SU-DHL-6 (cell line): ENCODE results near the gene DNMT3A.

ENCODE experiments used
- CTCF ChIP-seq: fragments of 200-600 bp; sonication (generic); IDR thresholded peaks from one replicate; pipeline ENCODE4 v1.5.1; 2017; ENCODE audit warnings: antibody characterized with exemption, mild to moderate bottlenecking, low read length, moderate library complexity; ENCODE audit not compliant: insufficient read depth, poor library complexity, severe bottlenecking
- EZH2phosphoT487 ChIP-seq: fragments of 200-600 bp; sonication (generic), shearing (Covaris generic); conservative IDR thresholded peaks from 2 replicates; pipeline ENCODE4 v1.6.1; 2018; ENCODE audit warnings: mild to moderate bottlenecking, antibody characterized with exemption, low read length, moderate library complexity, mixed read lengths

GRCh38 chr2:25375371-25375988, 33.8 kb upstream of the DNMT3A start:
- TF ChIP-seq CTCF = no peak
- TF ChIP-seq EZH2phosphoT487 = no peak
